H1 (cell line): ENCODE results near the gene SCARF1. TPM values are rescaled to one million over a fixed set of nuclear protein-coding genes. Genes with fewer than 3 reads are reported as not detected.

Experiments
- CTCF ChIP-seq, 3 experiments: IDR thresholded peaks; 1 replicate in 2 of 3; 2 replicates in 1 of 3; pipeline versions ENCODE4 v1.5.1 to v1.6.1; 2011; ENCODE audit warnings: low read length in 3 of 3, mild to moderate bottlenecking in 3 of 3, inconsistent platforms in 2 of 3, low read depth in 1 of 3, moderate library complexity in 1 of 3; ENCODE audit not compliant: insufficient read depth in 1 of 3; ENCODE audit errors: control extremely low read depth in 1 of 3
- PHF8 ChIP-seq: fragments of 200-600 bp; sonication (generic); conservative IDR thresholded peaks from 2 replicates; pipeline ENCODE4 v1.7.1; 2012; ENCODE audit warnings: low read depth, mild to moderate bottlenecking, inconsistent platforms, low read length, moderate library complexity
- SIN3A ChIP-seq, 2 experiments: IDR thresholded peaks in 1 of 2; conservative IDR thresholded peaks in 1 of 2; 2 replicates each; pipeline ENCODE4 v1.6.1; 2011 to 2012; ENCODE audit warnings: low read length in 2 of 2, improper control_type of control experiment in 1 of 2, low read depth in 1 of 2, mild to moderate bottlenecking in 1 of 2
- SIRT6 ChIP-seq: IDR thresholded peaks from one replicate; pipeline ENCODE4 v1.7.1; 2012; ENCODE audit warnings: low read length, inconsistent platforms
- polyA plus RNA-seq, 7 experiments: library from polyadenylated mRNA; depleted of rRNA in 3 of 7; stranded (reverse) in 5 of 7; unstranded in 2 of 7; fragments of >200 nt in 5 of 7; fragments of 200-250 nt in 2 of 7; gene quantifications; 1 replicate in 5 of 7; 2 replicates in 1 of 7; 4 replicates in 1 of 7; pipeline versions ENCODE4 v1.2.1 to v1.2.3, GENCODE V29; 2011 to 2013; ENCODE audit warnings: missing spikeins in 2 of 7, mixed read lengths in 2 of 7
- total RNA-seq: library from RNA; stranded (reverse); fragmentation: NEBNext Ultra II Directional; extraction: Animal tissue kit (Norgen Biotek cat#: 25700); gene quantifications from 2 replicates; pipeline ENCODE4 v1.2.1, GENCODE V29; 2021
- TF ChIP-seq, protein P1 (sequence below): fragments of 300-600 bp; sonication (generic); IDR thresholded peaks from 2 replicates; pipeline ENCODE4 v1.7.1; 2012; ENCODE audit warnings: low read length, moderate library complexity, mild to moderate bottlenecking, inconsistent platforms; ENCODE audit not compliant: insufficient replicate concordance
- TF ChIP-seq, protein P2 (sequence below): IDR thresholded peaks from 2 replicates; pipeline ENCODE4 v1.6.1; 2011; ENCODE audit warnings: low read length, improper control_type of control experiment

Gene SCARF1
- total and polyA plus RNA-seq, 2 of the 8 experiments (the other 6 are each of a cell fraction or from before 2014, with no cell fraction given) = 1.1 to 1.6 TPM

- TF ChIP-seq, protein P1, sequence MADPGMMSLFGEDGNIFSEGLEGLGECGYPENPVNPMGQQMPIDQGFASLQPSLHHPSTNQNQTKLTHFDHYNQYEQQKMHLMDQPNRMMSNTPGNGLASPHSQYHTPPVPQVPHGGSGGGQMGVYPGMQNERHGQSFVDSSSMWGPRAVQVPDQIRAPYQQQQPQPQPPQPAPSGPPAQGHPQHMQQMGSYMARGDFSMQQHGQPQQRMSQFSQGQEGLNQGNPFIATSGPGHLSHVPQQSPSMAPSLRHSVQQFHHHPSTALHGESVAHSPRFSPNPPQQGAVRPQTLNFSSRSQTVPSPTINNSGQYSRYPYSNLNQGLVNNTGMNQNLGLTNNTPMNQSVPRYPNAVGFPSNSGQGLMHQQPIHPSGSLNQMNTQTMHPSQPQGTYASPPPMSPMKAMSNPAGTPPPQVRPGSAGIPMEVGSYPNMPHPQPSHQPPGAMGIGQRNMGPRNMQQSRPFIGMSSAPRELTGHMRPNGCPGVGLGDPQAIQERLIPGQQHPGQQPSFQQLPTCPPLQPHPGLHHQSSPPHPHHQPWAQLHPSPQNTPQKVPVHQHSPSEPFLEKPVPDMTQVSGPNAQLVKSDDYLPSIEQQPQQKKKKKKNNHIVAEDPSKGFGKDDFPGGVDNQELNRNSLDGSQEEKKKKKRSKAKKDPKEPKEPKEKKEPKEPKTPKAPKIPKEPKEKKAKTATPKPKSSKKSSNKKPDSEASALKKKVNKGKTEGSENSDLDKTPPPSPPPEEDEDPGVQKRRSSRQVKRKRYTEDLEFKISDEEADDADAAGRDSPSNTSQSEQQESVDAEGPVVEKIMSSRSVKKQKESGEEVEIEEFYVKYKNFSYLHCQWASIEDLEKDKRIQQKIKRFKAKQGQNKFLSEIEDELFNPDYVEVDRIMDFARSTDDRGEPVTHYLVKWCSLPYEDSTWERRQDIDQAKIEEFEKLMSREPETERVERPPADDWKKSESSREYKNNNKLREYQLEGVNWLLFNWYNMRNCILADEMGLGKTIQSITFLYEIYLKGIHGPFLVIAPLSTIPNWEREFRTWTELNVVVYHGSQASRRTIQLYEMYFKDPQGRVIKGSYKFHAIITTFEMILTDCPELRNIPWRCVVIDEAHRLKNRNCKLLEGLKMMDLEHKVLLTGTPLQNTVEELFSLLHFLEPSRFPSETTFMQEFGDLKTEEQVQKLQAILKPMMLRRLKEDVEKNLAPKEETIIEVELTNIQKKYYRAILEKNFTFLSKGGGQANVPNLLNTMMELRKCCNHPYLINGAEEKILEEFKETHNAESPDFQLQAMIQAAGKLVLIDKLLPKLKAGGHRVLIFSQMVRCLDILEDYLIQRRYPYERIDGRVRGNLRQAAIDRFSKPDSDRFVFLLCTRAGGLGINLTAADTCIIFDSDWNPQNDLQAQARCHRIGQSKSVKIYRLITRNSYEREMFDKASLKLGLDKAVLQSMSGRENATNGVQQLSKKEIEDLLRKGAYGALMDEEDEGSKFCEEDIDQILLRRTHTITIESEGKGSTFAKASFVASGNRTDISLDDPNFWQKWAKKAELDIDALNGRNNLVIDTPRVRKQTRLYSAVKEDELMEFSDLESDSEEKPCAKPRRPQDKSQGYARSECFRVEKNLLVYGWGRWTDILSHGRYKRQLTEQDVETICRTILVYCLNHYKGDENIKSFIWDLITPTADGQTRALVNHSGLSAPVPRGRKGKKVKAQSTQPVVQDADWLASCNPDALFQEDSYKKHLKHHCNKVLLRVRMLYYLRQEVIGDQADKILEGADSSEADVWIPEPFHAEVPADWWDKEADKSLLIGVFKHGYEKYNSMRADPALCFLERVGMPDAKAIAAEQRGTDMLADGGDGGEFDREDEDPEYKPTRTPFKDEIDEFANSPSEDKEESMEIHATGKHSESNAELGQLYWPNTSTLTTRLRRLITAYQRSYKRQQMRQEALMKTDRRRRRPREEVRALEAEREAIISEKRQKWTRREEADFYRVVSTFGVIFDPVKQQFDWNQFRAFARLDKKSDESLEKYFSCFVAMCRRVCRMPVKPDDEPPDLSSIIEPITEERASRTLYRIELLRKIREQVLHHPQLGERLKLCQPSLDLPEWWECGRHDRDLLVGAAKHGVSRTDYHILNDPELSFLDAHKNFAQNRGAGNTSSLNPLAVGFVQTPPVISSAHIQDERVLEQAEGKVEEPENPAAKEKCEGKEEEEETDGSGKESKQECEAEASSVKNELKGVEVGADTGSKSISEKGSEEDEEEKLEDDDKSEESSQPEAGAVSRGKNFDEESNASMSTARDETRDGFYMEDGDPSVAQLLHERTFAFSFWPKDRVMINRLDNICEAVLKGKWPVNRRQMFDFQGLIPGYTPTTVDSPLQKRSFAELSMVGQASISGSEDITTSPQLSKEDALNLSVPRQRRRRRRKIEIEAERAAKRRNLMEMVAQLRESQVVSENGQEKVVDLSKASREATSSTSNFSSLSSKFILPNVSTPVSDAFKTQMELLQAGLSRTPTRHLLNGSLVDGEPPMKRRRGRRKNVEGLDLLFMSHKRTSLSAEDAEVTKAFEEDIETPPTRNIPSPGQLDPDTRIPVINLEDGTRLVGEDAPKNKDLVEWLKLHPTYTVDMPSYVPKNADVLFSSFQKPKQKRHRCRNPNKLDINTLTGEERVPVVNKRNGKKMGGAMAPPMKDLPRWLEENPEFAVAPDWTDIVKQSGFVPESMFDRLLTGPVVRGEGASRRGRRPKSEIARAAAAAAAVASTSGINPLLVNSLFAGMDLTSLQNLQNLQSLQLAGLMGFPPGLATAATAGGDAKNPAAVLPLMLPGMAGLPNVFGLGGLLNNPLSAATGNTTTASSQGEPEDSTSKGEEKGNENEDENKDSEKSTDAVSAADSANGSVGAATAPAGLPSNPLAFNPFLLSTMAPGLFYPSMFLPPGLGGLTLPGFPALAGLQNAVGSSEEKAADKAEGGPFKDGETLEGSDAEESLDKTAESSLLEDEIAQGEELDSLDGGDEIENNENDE = no peak
- TF ChIP-seq SIN3A (conservative IDR thresholded peaks at IDR 0.05 in 1 of 2, IDR thresholded peaks at IDR 0.05 in 1 of 2; ENCODE audit: low read depth in 1 of 2, low read length in 2 of 2) (no peak), SIRT6 (no peak), PHF8 (no peak), CTCF (IDR thresholded peaks at IDR 0.05; ENCODE audit: control extremely low read depth in 1 of 3, insufficient read depth in 1 of 3, low read depth in 1 of 3, low read length in 3 of 3) (no peak)
- TF ChIP-seq, protein P2, sequence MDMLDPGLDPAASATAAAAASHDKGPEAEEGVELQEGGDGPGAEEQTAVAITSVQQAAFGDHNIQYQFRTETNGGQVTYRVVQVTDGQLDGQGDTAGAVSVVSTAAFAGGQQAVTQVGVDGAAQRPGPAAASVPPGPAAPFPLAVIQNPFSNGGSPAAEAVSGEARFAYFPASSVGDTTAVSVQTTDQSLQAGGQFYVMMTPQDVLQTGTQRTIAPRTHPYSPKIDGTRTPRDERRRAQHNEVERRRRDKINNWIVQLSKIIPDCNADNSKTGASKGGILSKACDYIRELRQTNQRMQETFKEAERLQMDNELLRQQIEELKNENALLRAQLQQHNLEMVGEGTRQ = no peak
These were observed 45.2 kb upstream of the SCARF1 start (continued) for GRCh38 chr17:1690544-1691221.
